ACC112 (cell line): ENCODE results near the gene RPRD1B.

Experiments used
- H2AFZ ChIP-seq: fragments of 200-600 bp; sonication (generic); one replicate; pipeline ENCODE4 v1.6.0; 2017; ENCODE audit warnings: antibody characterized with exemption, low read length; ENCODE audit not compliant: unreplicated experiment
- H3K27ac ChIP-seq: fragments of 200-600 bp; sonication (generic); 2 replicates; pipeline ENCODE4 v1.5.1; 2014; ENCODE audit warnings: low read depth, mild to moderate bottlenecking, antibody characterized with exemption, low read length, moderate library complexity
- H3K27me3 ChIP-seq: fragments of 200-600 bp; sonication (generic); 2 replicates; pipeline ENCODE4 v1.6.1; 2014; ENCODE audit warnings: mild to moderate bottlenecking, antibody characterized with exemption, low read length, moderate library complexity, mixed read lengths; ENCODE audit not compliant: insufficient read depth
- H3K36me3 ChIP-seq: fragments of 200-600 bp; sonication (generic); 2 replicates; pipeline ENCODE4 v1.6.1; 2016; ENCODE audit warnings: mild to moderate bottlenecking, antibody characterized with exemption, low read length, moderate library complexity, mixed read lengths; ENCODE audit not compliant: insufficient read depth
- H3K4me1 ChIP-seq: fragments of 200-600 bp; sonication (generic); one replicate; pipeline ENCODE4 v1.6.1; 2016; ENCODE audit warnings: low read length, mixed read lengths; ENCODE audit not compliant: insufficient read depth, unreplicated experiment, control insufficient read depth
- H3K4me3 ChIP-seq: fragments of 200-600 bp; sonication (generic); 2 replicates; pipeline ENCODE4 v1.5.1; 2014; ENCODE audit warnings: mild to moderate bottlenecking, low read depth, low read length
- H3K79me2 ChIP-seq: fragments of 200-600 bp; sonication (generic); one replicate; pipeline ENCODE4 v1.6.0; 2016; ENCODE audit warnings: low read length; ENCODE audit not compliant: control insufficient read depth, unreplicated experiment, insufficient read depth

RPRD1B gene

DNA sequence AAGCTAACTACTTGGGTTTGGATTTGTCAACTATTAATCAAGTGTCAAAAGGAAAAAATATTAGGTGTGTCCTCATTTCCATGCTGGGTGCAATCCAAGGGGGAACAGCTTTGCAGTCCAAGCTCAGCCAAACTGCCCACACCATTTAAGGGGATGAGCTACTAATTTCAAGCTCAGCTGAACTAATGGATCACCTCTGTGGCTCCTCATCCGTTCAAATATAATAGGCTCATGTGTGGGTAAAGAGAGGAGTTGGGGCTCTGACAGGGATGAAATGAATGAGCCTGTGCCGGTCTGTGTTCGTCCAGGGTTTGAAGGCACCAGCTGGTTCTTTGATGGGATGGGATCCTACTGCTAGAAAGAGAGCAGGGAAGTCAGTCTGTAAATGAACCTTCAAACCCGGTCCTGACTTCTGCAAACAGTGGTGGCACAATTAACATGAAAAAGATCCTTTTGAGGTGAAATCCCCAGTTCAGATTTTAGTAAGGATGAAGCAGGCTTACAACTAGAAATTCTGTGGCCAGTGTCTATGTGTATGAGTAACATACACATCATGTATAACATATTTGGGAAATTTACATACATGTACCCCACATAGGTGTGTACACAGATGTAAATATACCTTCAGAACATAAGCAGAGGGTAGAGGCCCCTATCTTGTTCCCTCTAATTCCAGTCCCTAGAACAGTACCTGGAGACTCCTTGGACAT, 42.2 kb upstream of the RPRD1B start:
- Histone ChIP-seq H3K4me3 (no peak overlapping the region), H2AFZ (no peak overlapping the region), H3K79me2 (no peaks in the 10 kb centered on the region), H3K27ac (peak overlapping the region; percentile 78), H3K4me1 (peaks cover 50% of the 10 kb centered on the region), H3K27me3 (no peaks in the 10 kb centered on the region), H3K36me3 (no peaks in the 10 kb centered on the region)

DNA sequence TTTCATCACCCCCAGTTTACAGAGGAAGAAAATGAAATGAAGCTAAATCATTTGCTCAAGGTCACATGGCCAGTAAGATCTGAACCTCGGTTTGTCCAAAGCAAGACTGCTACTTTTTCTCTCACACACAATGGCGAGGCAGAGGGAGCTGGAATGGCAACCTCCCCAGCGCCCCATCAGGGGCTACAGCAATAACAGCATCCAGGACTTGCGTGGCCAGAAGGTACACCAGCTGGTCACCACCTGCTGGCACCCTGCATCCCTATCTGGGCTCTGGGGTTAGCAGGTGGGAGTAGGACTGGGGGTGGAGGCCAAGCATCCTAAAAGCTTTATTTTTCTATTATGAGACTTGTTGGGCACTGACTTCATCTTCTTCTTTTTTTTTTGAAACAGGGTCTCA, 41.6 kb upstream of the RPRD1B start:
- Histone ChIP-seq H3K4me3 (no peak overlapping the region), H2AFZ (no peak overlapping the region), H3K27me3 (no peaks in the 10 kb centered on the region), H3K36me3 (no peaks in the 10 kb centered on the region), H3K27ac (peak overlapping the region; percentile 78; the same call in 1 of the 2 replicates), H3K79me2 (no peaks in the 10 kb centered on the region), H3K4me1 (peaks cover 50% of the 10 kb centered on the region)

DNA sequence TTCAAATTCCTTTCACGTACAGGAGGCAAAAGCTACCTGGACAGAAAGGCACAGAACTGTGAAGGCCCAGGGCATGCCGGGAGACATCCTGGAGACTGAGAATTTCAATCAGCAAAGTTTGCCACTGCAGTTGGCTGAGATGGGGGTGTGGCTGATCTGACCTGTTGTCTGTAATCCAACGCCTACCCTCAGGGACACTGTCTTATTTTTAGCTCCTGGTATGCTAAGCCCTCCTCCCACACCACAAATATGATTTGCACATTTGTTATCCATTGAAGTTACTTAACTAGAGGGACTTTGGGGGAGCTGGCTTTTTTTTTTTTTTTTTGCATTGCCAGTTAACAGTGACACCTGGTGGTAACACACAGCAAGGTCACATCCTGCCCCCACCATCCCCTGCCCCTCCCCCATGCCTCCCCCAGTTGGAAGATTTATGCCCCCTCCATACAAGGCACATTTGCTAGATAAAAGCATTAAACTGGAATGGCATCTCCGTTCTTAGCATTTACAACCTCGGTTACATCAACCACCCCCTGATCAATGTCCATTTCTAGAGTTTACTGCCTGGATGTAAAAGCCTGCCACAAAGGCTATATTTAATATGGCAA, 40.6 kb upstream of the RPRD1B start:
- H3K27me3 ChIP-seq: no peaks in the 10 kb centered on the region
- no peaks in the 10 kb centered on the region for H3K36me3 ChIP-seq
- peaks cover 50% of the 10 kb centered on the region for H3K4me1 ChIP-seq
- no peak overlapping the region for H3K4me3 ChIP-seq
- H2AFZ ChIP-seq: no peak overlapping the region
- peak overlapping the region; percentile 28; the same call in 1 of the 2 replicates for H3K27ac ChIP-seq
- no peaks in the 10 kb centered on the region for H3K79me2 ChIP-seq

DNA sequence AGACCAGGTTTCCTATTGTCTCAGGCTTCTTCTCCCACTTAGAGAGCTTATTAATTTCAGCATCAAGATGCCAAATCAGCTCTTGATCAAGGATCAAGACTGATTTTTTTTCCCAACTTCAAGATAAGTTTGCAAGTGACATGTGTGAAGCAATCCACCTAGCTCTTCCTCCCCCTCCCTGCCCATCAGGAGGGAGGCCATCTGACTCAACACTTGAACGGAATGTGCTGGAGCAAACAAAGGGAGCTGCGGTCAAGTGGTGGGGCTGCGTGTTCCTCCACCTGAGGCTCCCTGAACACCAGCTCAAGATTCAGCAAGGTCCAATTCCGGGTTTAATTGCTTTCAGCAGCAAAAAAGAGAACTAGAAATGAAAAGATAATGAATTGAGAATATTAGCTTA, 39.0 kb upstream of the RPRD1B start:
- H2AFZ ChIP-seq: no peak overlapping the region
- no peak overlapping the region for H3K4me3 ChIP-seq
- H3K27ac ChIP-seq: peak overlapping the region; percentile 23; the same call in 1 of the 2 replicates
- H3K79me2 ChIP-seq: no peaks in the 10 kb centered on the region
- H3K4me1 ChIP-seq: peaks cover 47% of the 10 kb centered on the region
- H3K27me3 ChIP-seq: no peaks in the 10 kb centered on the region
- H3K36me3 ChIP-seq: peaks cover 6% of the 10 kb centered on the region; the same call in 1 of the 2 replicates

DNA sequence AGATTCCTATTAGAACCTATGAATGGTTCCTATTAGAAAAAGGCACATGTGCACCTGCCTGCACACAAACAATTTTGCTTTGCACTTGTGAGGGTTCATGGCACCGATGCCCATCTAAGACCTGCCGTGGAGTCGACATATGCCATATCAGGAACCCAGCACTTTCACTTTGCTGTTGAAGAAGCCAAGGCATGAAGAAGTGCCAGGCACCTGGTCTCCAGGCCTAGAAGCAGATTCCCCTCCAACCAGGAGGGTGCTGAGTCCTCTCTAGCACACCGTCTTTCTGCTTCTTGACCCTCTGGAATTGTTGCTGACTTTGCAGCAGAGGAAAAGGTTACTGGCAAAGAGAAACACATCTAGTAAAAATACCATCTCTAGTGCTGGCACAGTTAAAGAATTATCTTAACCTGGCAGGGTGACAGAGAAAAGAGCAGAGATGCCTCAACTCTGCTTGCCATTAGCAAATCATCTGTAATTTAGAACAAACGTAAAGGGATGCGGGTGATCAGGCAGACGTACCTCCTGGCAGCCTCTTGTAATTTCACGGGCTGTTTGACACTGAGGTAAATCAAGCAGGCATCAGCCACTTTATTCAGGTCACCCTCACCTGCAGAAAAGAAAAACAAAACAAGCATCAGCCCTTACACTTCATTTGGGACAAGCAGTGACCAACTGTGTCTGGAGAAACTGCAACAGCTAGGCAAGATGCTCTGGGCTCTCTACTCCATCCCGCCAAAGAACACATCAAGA, 37.5 kb upstream of the RPRD1B start:
- H3K27me3 ChIP-seq: no peaks in the 10 kb centered on the region
- H3K79me2 ChIP-seq: no peaks in the 10 kb centered on the region
- no peak overlapping the region for H3K27ac ChIP-seq
- peaks cover 38% of the 10 kb centered on the region for H3K4me1 ChIP-seq
- H3K36me3 ChIP-seq: peaks cover 10% of the 10 kb centered on the region; the same call in 1 of the 2 replicates
- H2AFZ ChIP-seq: no peak overlapping the region
- no peak overlapping the region for H3K4me3 ChIP-seq

DNA sequence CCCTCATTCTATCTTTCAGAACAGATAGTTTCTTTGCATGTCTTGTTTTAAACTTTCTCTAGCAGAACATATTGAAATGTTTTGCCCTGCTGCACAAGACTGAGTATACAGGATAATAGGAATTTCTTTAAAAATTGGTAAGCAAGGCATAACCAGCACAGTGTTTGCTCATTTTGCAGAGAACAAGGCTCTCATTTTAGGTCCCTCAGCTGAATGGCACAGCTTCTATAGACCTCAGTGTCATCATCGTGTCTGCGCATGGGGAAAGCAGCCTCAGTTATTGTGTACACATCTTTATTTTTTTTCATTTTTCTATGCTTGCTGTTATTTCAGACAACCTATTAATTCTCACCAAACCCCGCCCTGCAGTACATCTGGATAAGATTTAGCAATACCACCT, 36.0 kb upstream of the RPRD1B start:
- H3K27me3 ChIP-seq: no peaks in the 10 kb centered on the region
- no peaks in the 10 kb centered on the region for H3K79me2 ChIP-seq
- no peak overlapping the region for H3K27ac ChIP-seq
- H3K4me1 ChIP-seq: peaks cover 40% of the 10 kb centered on the region
- no peak overlapping the region for H3K4me3 ChIP-seq
- no peak overlapping the region for H2AFZ ChIP-seq
- H3K36me3 ChIP-seq: peaks cover 10% of the 10 kb centered on the region; the same call in 1 of the 2 replicates

DNA sequence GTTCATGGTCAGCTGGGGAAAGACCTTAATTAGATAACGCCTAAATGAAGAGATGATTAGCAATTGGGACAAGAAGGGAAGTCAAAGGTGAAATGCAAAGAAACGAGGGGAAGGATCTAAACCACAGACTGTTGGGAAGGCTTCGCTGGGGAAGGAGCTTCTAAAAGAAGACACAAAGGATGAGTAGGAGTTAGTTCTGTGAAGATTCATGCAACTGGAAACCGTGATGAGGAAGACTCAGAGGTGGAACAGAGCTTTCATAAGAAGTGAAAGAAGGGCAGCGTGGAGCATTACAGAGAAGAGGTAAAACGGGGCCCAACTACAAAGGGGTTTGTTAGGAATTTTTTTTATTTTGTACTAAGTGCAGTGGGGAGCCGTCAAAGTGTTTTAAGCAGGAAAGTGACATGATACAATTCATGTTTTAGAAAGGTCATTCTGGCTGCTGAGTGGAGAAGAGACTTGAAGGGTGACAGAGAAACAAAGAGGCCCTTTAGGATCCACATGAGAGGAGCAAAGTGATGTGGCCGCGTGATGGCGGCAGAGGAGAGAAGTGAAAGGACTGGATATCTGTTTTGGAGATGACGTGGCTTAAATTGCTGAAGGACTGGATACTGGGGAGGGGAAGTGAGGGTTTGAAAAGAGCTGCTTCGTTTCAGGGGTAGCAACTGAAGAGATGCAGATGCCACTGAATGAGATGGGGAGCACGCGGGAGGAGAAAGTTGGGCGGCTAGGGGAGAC, 33.9 kb upstream of the RPRD1B start:
- H3K27me3 ChIP-seq: no peaks in the 10 kb centered on the region
- no peak overlapping the region for H2AFZ ChIP-seq
- H3K4me3 ChIP-seq: no peak overlapping the region
- H3K4me1 ChIP-seq: peaks cover 28% of the 10 kb centered on the region
- H3K27ac ChIP-seq: no peak overlapping the region
- no peaks in the 10 kb centered on the region for H3K79me2 ChIP-seq
- peaks cover 15% of the 10 kb centered on the region; the same call in 1 of the 2 replicates for H3K36me3 ChIP-seq

DNA sequence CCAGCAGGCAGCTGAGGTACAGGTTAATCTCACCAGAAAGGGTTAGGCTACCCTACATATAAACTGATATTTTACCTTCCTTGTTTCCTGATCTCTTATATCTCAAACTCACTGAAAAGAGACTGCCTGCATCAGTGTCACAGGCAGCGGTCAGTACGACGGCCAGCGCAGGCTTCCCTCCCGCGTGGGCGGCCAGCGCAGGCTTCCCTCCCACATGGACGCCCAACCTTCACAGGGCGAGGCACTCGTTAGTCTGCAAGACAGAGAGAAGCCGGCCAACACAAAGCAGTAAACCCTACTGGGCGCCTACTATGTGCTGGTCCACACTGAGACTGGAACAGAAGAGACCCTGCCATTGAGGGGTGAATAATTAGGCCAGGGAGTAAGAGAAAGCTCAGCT, 33.3 kb upstream of the RPRD1B start:
- H3K27ac ChIP-seq: 0 out of 2 replicates have a peak overlapping the region, but pooled peaks have one; percentile 79
- no peak overlapping the region for H2AFZ ChIP-seq
- H3K79me2 ChIP-seq: no peaks in the 10 kb centered on the region
- H3K36me3 ChIP-seq: peaks cover 16% of the 10 kb centered on the region; the same call in 1 of the 2 replicates
- H3K4me3 ChIP-seq: no peak overlapping the region
- H3K4me1 ChIP-seq: peaks cover 22% of the 10 kb centered on the region
- H3K27me3 ChIP-seq: no peaks in the 10 kb centered on the region

DNA sequence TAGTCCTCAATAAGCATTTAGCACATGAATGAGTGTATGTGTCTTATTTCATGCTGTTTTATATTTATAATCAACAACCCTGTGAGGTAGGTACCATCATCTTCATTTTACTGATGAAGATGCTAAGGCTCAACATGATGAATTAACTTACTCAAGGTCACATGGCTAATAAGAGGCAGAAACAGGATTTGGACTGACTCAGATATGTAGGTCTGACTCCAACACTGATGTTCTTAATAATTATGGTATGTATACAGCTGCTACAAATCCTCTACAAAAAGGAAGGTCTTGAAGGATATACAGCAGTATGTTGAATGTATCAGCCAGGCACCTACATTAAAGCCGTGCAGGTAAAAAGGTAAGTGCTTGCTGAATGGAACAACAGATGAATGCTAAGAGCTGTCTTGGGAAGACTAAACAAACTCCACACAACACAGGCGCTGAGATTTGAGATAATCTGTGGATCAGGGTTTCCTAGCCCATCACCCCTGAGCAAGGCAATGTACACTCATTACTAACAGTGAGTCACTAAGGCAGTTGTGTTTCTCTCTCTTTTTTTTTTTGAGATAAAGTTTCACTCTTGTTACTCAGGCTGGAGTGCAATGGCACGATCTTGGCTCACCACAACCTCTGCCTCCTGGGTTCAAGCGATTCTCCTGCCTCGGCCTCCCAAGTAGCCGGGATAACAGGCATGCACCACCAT, 32.2 kb upstream of the RPRD1B start:
- Histone ChIP-seq H3K36me3 (peaks cover 16% of the 10 kb centered on the region; the same call in 1 of the 2 replicates), H3K27ac (peak overlapping the region; percentile 79), H3K4me3 (0 out of 2 replicates have a peak overlapping the region, but pooled peaks have one; percentile 44), H3K79me2 (no peaks in the 10 kb centered on the region), H2AFZ (no peak overlapping the region), H3K27me3 (no peaks in the 10 kb centered on the region), H3K4me1 (peaks cover 19% of the 10 kb centered on the region)

DNA sequence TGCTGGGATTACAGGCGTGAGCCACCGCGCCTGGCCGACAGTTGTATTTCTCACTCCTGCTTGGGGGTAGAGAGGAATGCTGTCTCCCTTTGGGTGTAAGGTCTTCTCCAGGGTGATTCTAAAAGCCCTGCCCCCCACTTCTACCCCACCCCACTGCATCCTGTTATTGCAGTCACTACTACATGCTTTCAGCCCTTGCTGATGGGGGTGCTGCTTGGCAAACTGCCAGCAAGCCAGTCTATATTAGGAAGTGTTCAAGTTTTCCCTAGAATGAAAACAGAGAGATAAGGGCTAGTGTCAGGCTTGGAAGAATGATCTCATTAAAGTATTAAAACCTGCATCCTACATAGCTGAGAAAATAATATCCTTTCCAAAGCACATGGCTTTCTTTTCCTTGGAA, 31.6 kb upstream of the RPRD1B start:
- H3K27ac ChIP-seq: peak overlapping the region; percentile 79
- peaks cover 16% of the 10 kb centered on the region; the same call in 1 of the 2 replicates for H3K36me3 ChIP-seq
- no peak overlapping the region for H2AFZ ChIP-seq
- H3K27me3 ChIP-seq: no peaks in the 10 kb centered on the region
- no peak overlapping the region for H3K4me3 ChIP-seq
- peaks cover 19% of the 10 kb centered on the region for H3K4me1 ChIP-seq
- no peaks in the 10 kb centered on the region for H3K79me2 ChIP-seq
